Mucosa of rectum (tissue), 2 donors: Measurements from ENCODE around the gene NPR1.
"Not testable (repeated sequence)": the region's sequence is repeated elsewhere in the genome, so short reads cannot be mapped to it uniquely, and the experiment has no call there.

Experiments used
- H3K27ac ChIP-seq, 2 donors: one replicate each; pipeline ENCODE4 v1.7.0; 2013; ENCODE audit warnings: inconsistent platforms in 2 of 2, low read depth in 2 of 2, low read length in 2 of 2
- H3K27me3 ChIP-seq, 2 donors: one replicate each; pipeline ENCODE4 v1.7.0; 2013; ENCODE audit warnings: low read length in 2 of 2; ENCODE audit not compliant: control insufficient read depth in 2 of 2, insufficient read depth in 2 of 2
- H3K36me3 ChIP-seq, 2 donors: one replicate each; pipeline ENCODE4 v1.7.0; 2013; ENCODE audit warnings: low read length in 2 of 2; ENCODE audit not compliant: control insufficient read depth in 2 of 2, insufficient read depth in 2 of 2
- H3K4me1 ChIP-seq, 2 donors: one replicate each; pipeline ENCODE4 v1.7.0; 2013; ENCODE audit warnings: low read length in 2 of 2, mild to moderate bottlenecking in 1 of 2; ENCODE audit not compliant: control insufficient read depth in 2 of 2, insufficient read depth in 2 of 2
- H3K4me3 ChIP-seq, 2 donors: one replicate each; pipeline ENCODE4 v1.7.0; 2013; ENCODE audit warnings: low read length in 2 of 2
- H3K9ac ChIP-seq, 2 donors: one replicate each; pipeline ENCODE4 v1.7.0; 2013; ENCODE audit warnings: low read length in 2 of 2, low read depth in 1 of 2, mild to moderate bottlenecking in 1 of 2
- H3K9me3 ChIP-seq, 2 donors: one replicate each; pipeline ENCODE4 v1.7.0; 2013; ENCODE audit warnings: low read length in 2 of 2; ENCODE audit not compliant: control insufficient read depth in 2 of 2
- donor health status: healthy.
- donor health status: Normal muscosa, but diverticular disease.

The NPR1 gene

GRCh38 chr1:153716211-153716610, 37.7 kb downstream of the NPR1 start:
- not testable (repeated sequence) for H3K27me3 ChIP-seq, H3K4me1 ChIP-seq, H3K36me3 ChIP-seq, H3K9me3 ChIP-seq, H3K4me3 ChIP-seq, H3K9ac ChIP-seq, H3K27ac ChIP-seq

DNA sequence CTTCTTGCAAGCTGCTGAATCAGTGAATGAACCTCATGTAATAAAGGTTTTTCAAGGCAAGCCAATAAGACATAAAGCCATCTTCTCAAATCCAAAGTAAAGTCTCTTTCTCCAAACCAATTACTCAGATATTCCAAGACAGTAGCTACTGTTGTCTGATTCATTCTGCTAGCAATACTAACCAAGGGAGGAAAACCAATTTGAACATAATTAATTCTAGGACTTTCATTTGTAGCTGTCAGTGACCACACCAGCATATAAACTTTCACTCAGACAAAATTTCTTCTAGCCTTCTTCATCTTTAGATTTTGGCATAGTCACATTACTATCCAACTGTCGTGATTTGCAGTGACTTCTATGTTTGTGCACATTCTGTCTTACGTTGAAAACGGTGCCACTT, 38.8 kb downstream of the NPR1 start:
- no peaks in the 10 kb centered on the region for H3K4me1 ChIP-seq
- H3K27ac ChIP-seq: no peak overlapping the region
- H3K4me3 ChIP-seq: no peak overlapping the region
- no peak overlapping the region for H3K9ac ChIP-seq
- no peaks in the 10 kb centered on the region for H3K36me3 ChIP-seq
- H3K27me3 ChIP-seq: no peaks in the 10 kb centered on the region
- H3K9me3 ChIP-seq: no peaks in the 10 kb centered on the region

DNA sequence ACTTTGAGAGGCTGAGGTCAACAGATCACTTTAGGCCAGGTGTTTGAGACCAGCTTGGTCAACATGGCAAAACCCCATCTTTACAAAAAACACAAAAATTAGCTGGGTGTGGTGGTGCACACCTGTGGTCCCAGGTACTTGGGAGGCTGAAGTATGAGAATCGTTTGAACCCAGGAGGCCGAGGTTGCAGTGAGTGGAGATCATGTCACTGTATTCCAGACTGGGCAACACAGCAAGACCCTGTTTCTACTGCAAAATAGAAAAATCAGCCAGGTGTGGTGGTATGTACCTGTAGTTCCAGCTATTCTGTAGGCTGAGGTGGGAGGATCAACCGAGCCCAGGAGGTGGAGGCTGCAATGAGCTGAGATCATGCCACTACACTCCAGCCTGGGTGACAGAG, 45.2 kb downstream of the NPR1 start:
- H3K9ac ChIP-seq: no peak overlapping the region
- H3K4me1 ChIP-seq: peaks cover 3 to 4% of the 10 kb centered on the region in 2 donors
- no peaks in the 10 kb centered on the region for H3K9me3 ChIP-seq

GRCh38 chr1:153724634-153725033, 46.1 kb downstream of the NPR1 start:
- not testable (repeated sequence) for H3K9me3 ChIP-seq, H3K27ac ChIP-seq, H3K27me3 ChIP-seq, H3K9ac ChIP-seq, H3K36me3 ChIP-seq, H3K4me1 ChIP-seq, H3K4me3 ChIP-seq

More for the DNA sequence above, 45.2 kb downstream of the NPR1 start:
- Histone ChIP-seq H3K36me3 (no peaks in the 10 kb centered on the region), H3K27me3 (no peaks in the 10 kb centered on the region), H3K4me3 (no peak overlapping the region), H3K27ac (no peak overlapping the region)

DNA sequence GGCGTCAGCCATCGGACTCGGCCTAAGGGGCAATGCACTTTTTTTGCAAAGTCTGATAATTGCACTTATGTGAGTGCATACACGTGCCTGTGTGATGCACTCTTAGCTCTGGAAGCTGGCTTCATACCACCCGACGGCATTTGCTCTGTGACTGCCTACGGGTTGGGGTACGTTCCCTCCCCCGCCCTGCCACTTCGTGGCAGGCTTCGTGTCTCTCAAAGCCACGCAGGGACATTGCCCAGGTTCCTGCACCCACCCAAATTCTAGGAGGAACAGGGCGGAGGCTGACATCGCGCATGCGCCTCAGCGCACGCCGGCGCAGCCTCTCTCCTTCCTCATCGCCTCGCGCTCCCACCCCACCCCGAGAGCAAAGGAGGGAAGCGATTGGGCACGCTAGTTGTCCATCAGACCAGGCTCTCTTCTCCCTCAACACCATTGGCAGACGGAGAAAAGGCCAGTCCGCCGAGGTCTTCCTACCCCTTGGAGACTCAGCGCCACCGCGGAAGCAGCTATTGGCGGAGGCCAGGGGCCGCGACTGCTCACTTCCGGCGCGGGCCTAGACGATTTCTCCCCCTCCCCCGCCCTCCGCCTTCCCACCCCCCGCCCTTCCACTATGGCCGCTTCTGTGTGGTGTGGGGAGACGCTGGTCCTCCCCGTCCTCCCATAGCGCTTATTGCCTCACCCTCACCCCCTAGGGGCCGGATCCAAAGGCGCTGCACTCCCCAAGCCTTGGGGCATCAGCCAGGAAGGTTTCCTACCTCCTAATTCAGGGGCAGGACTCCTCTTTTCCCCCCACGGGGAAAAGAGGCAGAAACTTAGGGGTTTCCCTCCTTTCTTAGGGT, 49.2 kb downstream of the NPR1 start, which contains the start of gene INTS3:
Gene INTS3 (plus strand): TSS at position 588 of the 842 bp plus-strand sequence. CDS start 585 bp downstream, outside the sequence.
- Histone ChIP-seq H3K36me3 (no peaks in the 10 kb centered on the region), H3K4me3 (peak within 1 kb of the TSS; percentile 93 to 96), H3K4me1 (peaks cover 7% of the 10 kb centered on the region in 2 donors), H3K27me3 (no peaks in the 10 kb centered on the region), H3K9ac (peak within 1 kb of the TSS; percentile 99 to 100), H3K27ac (peak within 1 kb of the TSS; percentile 95 to 97), H3K9me3 (no peaks in the 10 kb centered on the region)

DNA sequence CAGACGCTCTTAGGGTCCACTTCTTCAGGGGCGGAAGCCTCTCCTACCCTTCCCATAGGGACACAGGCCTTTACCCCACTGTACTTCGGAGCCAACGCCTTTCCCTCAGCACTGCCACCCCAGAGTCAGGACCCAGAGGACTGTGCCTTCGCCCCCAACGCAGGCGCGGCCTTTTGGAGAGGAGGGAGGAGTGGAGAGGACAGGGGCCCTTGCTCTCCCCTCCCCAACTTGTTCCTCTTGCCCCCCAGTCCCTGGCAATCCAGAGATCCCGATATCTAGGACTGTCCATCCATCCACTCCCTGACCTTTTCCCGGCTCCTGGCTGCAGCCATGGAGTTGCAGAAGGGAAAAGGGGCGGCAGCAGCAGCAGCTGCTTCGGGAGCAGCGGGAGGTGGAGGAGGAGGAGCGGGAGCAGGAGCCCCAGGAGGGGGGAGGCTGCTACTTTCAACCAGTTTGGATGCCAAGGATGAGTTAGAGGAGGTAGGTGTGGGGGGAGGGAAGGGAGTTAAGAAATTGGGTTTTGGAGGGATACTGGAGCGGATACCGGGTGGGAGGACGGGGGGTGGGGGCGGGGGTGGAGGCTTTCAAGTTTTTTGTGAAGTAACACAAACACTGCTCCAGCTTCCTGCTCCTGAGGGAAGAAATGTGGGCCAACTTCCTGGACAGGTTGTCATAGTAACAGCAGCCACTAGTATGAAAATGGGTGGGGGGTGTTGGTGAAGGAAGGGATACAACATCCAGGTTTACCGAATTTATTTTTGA, 50.0 kb downstream of the NPR1 start:
- H3K4me1 ChIP-seq: peaks cover 7% of the 10 kb centered on the region in 2 donors
- no peaks in the 10 kb centered on the region for H3K9me3 ChIP-seq
- no peaks in the 10 kb centered on the region for H3K27me3 ChIP-seq
- peak overlapping the region; percentile 99 to 100 for H3K9ac ChIP-seq
- peak overlapping the region; percentile 95 to 97 for H3K27ac ChIP-seq
- no peaks in the 10 kb centered on the region for H3K36me3 ChIP-seq
- H3K4me3 ChIP-seq: peak overlapping the region; percentile 92 to 96

DNA sequence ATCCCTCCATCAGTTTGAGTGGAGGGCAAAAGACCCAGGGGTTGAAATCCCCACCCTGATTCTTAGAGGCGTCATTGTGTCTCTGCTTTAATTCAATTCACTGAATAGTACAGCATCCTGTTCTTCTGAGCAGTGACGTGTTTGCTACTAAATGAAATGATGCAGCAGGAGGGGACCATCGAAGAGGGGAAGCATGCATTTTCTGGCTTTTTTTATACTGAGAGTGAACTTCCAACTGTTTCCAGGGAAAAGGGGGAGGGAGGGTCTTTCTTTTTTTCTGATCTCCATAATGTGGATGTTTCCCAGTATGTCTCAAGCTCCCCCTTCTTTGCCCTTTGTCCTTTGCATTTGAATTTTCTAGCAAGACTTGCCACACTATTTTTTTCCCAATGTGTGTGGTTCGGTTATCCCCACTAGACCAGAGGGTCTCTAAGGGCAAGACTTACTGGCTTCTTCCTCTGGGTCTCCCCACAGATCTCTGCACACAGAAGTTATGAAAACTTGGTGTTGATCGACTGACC, 52.0 kb downstream of the NPR1 start:
- Histone ChIP-seq H3K27me3 (no peaks in the 10 kb centered on the region), H3K4me1 (peaks cover 7% of the 10 kb centered on the region in 2 donors), H3K36me3 (no peaks in the 10 kb centered on the region), H3K9me3 (no peaks in the 10 kb centered on the region), H3K9ac (no peak overlapping the region), H3K4me3 (no peak overlapping the region), H3K27ac (no peak overlapping the region)

GRCh38 chr1:153733970-153734369, 55.5 kb downstream of the NPR1 start:
- H3K27ac ChIP-seq: no peak overlapping the region
- no peak overlapping the region for H3K9ac ChIP-seq
- H3K4me3 ChIP-seq: no peak overlapping the region
- peaks cover under 1 to 4% of the 10 kb centered on the region in 2 donors for H3K4me1 ChIP-seq
- H3K27me3 ChIP-seq: no peaks in the 10 kb centered on the region
- no peaks in the 10 kb centered on the region for H3K36me3 ChIP-seq
- no peaks in the 10 kb centered on the region for H3K9me3 ChIP-seq

GRCh38 chr1:153734396-153735089, 56.1 kb downstream of the NPR1 start:
- no peak overlapping the region for H3K9ac ChIP-seq
- peaks cover 0 to 4% of the 10 kb centered on the region in 2 donors for H3K4me1 ChIP-seq
- H3K4me3 ChIP-seq: no peak overlapping the region
- H3K27me3 ChIP-seq: no peaks in the 10 kb centered on the region
- H3K9me3 ChIP-seq: no peaks in the 10 kb centered on the region
- H3K36me3 ChIP-seq: no peaks in the 10 kb centered on the region
- H3K27ac ChIP-seq: no peak overlapping the region

DNA sequence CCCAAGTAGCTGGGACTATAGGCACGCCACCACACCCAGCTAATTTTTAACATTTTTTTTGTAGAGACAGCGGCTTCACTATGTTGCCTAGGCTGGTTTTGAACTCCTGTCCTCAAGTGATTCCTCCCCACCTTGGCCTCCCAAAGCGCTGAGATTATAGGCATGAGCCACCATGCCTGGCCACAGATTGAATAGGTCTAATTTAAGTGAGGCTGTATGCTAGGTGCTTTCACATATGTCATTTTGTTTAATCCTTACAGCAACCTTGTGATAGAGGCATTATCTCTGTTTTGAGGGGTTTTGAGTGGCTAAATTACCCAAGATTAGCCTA, 56.6 kb downstream of the NPR1 start:
- no peaks in the 10 kb centered on the region for H3K36me3 ChIP-seq
- H3K27me3 ChIP-seq: no peaks in the 10 kb centered on the region
- H3K9me3 ChIP-seq: no peaks in the 10 kb centered on the region
- H3K27ac ChIP-seq: no peak overlapping the region
- H3K9ac ChIP-seq: no peak overlapping the region
- H3K4me1 ChIP-seq: peaks cover 0 to under 1% of the 10 kb centered on the region in 2 donors
- no peak overlapping the region for H3K4me3 ChIP-seq
